Measurements from ENCODE around the gene APOF. TPM values are rescaled to one million over a fixed set of nuclear protein-coding genes. Genes with fewer than 3 reads are reported as not detected.
A peak's percentile ranks its signal among the peaks of the same experiment; 100 is the strongest.

APOF gene
- total and polyA plus RNA-seq, 2 of the 8 experiments (the other 6 are each of a cell fraction or from before 2014, with no cell fraction given) = not detected

DNA sequence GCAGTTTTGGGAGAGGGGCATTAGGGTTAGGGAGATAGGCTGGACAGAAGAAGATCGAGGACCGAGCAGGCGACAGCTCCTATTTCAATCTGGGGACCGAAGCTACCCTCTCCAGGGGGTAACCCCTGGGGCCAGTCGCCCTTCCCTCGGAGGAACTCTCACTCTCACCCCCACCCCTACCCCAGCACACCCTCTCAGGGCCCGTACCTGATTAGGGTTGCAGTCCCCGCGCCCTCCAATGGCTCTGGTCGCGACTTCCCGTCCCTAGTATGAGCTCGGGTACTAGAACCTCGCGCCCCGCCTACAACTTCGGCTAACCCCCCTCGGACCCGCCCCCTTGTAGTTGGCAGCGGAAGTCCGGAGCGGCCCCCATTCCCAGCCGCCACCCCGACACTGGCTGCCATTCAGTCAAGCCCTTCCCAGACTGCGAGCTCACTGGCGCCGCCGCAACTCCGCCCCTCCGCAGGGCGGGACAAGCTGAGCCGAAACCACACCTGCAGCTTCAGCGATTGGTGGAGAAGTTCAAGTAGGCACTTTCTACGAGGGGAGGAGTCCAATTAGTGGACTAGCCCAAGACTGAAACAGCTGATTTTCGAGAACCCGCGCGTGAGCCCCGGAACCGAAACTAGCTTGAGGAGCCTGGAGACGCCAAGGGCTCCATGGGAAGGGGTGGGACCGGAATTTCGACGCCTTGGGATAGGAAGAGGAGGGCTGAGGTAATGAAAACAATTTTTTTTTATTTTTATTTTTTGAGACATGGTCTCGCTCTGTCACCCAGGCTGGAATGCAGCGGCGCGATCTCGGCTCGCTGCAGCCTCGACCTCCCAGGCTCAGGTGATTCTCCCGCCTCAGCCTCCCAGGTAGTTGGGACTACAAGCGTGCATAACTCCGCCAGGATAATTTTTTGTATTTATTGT lies 2.5 kb downstream of the APOF start, which contains the start of gene STAT2 (continued):
- TF ChIP-seq RXRA (IDR thresholded peaks at IDR 0.05; ENCODE audit: insufficient read depth, low read depth, low read length) = no peak
- TF ChIP-seq CEBPB (IDR thresholded peaks at IDR 0.05; ENCODE audit: low read depth, low read length) = no peak
- TF ChIP-seq SIN3A (conservative IDR thresholded peaks at IDR 0.05 in 1 of 2, IDR thresholded peaks at IDR 0.05 in 1 of 2; ENCODE audit: low read depth in 1 of 2, low read length in 2 of 2) = peak; percentile 68 to 73; a peak in 2 of 4 replicates
- TF ChIP-seq ZNF274 (IDR thresholded peaks at IDR 0.05; ENCODE audit: borderline replicate concordance, extremely low read depth, low read length) = no peak
- TF ChIP-seq EZH2 (IDR thresholded peaks at IDR 0.05; ENCODE audit: low read depth, low read length, severe bottlenecking) = no peak
- peak; percentile 70; the same call in 1 of the 2 replicates for TF ChIP-seq TBP (IDR thresholded peaks at IDR 0.05; ENCODE audit: low read depth, low read length)
- no peak for TF ChIP-seq RNF2 (IDR thresholded peaks at IDR 0.05; ENCODE audit: borderline replicate concordance, low read depth, low read length, missing control alignments, poor library complexity, severe bottlenecking)
- TF ChIP-seq CHD2 (IDR thresholded peaks at IDR 0.05; ENCODE audit: low read length) = peak; percentile 6; the same call in 1 of the 2 replicates
- no peak for TF ChIP-seq FOSL1 (IDR thresholded peaks at IDR 0.05; ENCODE audit: insufficient read depth, low read depth, low read length)
- TF ChIP-seq BCL11A (IDR thresholded peaks at IDR 0.05; ENCODE audit: low read depth in 2 of 2, low read length in 2 of 2) = no peak
- peak; percentile 82 for TF ChIP-seq ASH2L (IDR thresholded peaks at IDR 0.05; ENCODE audit: low read length)
- 0 out of 2 replicates have a peak, but pooled peaks have one; percentile 69 for TF ChIP-seq SP4 (IDR thresholded peaks at IDR 0.05; ENCODE audit: low read length)
- no peak for TF ChIP-seq HDAC6 (IDR thresholded peaks at IDR 0.05; ENCODE audit: low read depth, low read length)
- 0 out of 2 replicates have a peak, but pooled peaks have one; percentile 8 for TF ChIP-seq SP2 (IDR thresholded peaks at IDR 0.05; ENCODE audit: low read length)
- peak; percentile 7; the same call in 1 of the 2 replicates for TF ChIP-seq BRCA1 (IDR thresholded peaks at IDR 0.05; ENCODE audit: low read depth, low read length)
- TF ChIP-seq KDM4A (IDR thresholded peaks at IDR 0.05; ENCODE audit: low read depth, low read length, severe bottlenecking) = peak; percentile 65
- 0 out of 2 replicates have a peak, but pooled peaks have one; percentile 17 for TF ChIP-seq CREB1 (IDR thresholded peaks at IDR 0.05)
- TF ChIP-seq SAP30 (IDR thresholded peaks at IDR 0.05; ENCODE audit: insufficient read depth, insufficient replicate concordance, low read length) = peak; percentile 35
- TF ChIP-seq MAX (IDR thresholded peaks at IDR 0.05) = 0 out of 2 replicates have a peak, but pooled peaks have one; percentile 34
- no peak for TF ChIP-seq NRF1 (IDR thresholded peaks at IDR 0.05; ENCODE audit: low read depth, low read length)
- TF ChIP-seq POLR2A (IDR thresholded peaks at IDR 0.05; ENCODE audit: control extremely low read depth in 1 of 2, low read depth in 2 of 2, low read length in 2 of 2) = peak in 1 of 2 experiments; percentile 56; a peak in 2 of 3 replicates
- TF ChIP-seq, protein P1, sequence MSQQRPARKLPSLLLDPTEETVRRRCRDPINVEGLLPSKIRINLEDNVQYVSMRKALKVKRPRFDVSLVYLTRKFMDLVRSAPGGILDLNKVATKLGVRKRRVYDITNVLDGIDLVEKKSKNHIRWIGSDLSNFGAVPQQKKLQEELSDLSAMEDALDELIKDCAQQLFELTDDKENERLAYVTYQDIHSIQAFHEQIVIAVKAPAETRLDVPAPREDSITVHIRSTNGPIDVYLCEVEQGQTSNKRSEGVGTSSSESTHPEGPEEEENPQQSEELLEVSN (IDR thresholded peaks at IDR 0.05) = peak; percentile 59; the same call in 1 of the 2 replicates
